Tibial nerve (tissue), 4 donors: ENCODE data around the gene FCSK. TPM values are rescaled to one million over a fixed set of nuclear protein-coding genes. Genes with fewer than 3 reads are reported as not detected.
"Not testable (repeated sequence)": the region's sequence is repeated elsewhere in the genome, so short reads cannot be mapped to it uniquely, and the experiment has no call there.

Source experiments
- DNase-seq, 2 donors: peaks; one replicate each; pipeline ENCODE4 v3.0.0-alpha.2; 2019; ENCODE audit warnings: low spot score in 2 of 2
- H3K27ac ChIP-seq, 4 donors: fragments of 200-600 bp; sonication (generic) in 3 of 4; one replicate each; pipeline ENCODE4 v1.5.1; 2017 to 2019; ENCODE audit warnings: mild to moderate bottlenecking in 1 of 4
- H3K27me3 ChIP-seq, 2 donors: fragments of 200-600 bp; sonication (generic) in 1 of 2; one replicate each; pipeline versions ENCODE4 v1.5.1 to v1.6.0; 2017 to 2019
- H3K36me3 ChIP-seq, 3 donors: fragments of 200-600 bp; sonication (generic); one replicate each; pipeline ENCODE4 v1.5.1; 2018 to 2019
- H3K4me1 ChIP-seq, 4 donors: fragments of 200-600 bp; sonication (generic) in 3 of 4; one replicate each; pipeline ENCODE4 v1.5.1; 2017 to 2019
- H3K4me3 ChIP-seq, 4 donors: fragments of 200-600 bp; sonication (generic) in 3 of 4; one replicate each; pipeline ENCODE4 v1.5.1; 2017 to 2019; ENCODE audit warnings: mild to moderate bottlenecking in 1 of 4, moderate library complexity in 1 of 4
- H3K9me3 ChIP-seq, 4 donors: fragments of 200-600 bp; sonication (generic) in 3 of 4; one replicate each; pipeline ENCODE4 v1.5.1; 2017 to 2019
- EP300 ChIP-seq, 2 donors: sonication (generic); formaldehyde crosslinking; IDR thresholded peaks; one replicate each; pipeline ENCODE4 v1.6.1; 2017; ENCODE audit warnings: antibody characterized with exemption in 2 of 2, mild to moderate bottlenecking in 1 of 2
- POLR2A ChIP-seq, 2 donors: fragments of 450-650 bp; IDR thresholded peaks; one replicate each; pipeline ENCODE4 v1.6.1; 2017; ENCODE audit warnings: antibody characterized with exemption in 2 of 2, mild to moderate bottlenecking in 2 of 2, moderate library complexity in 2 of 2
- WGBS, 2 donors: methylation state at CpG; one replicate each; pipeline ENCODE4 v1.1.5; 2018; 5-methylcytosine and 5-hydroxymethylcytosine counted together
- total RNA-seq, 4 donors: library from RNA; depleted of rRNA; stranded (reverse); fragments of >200 nt; gene quantifications; one replicate each; pipeline ENCODE4 v1.1.0, GENCODE V29; 2016
- TF ChIP-seq, protein P1 (sequence below), 5 experiments: fragments of 200-600 bp in 3 of 5; fragments of 450-650 bp in 2 of 5; sonication (generic) in 3 of 5; IDR thresholded peaks; one replicate each; pipeline ENCODE4 v1.5.1; 2016 to 2019; ENCODE audit warnings: antibody characterized with exemption in 5 of 5, mild to moderate bottlenecking in 3 of 5, moderate library complexity in 2 of 5

Gene FCSK
- 10 to 100 TPM; 21.3 to 53.1 (median 37.9) TPM for total RNA-seq

DNA sequence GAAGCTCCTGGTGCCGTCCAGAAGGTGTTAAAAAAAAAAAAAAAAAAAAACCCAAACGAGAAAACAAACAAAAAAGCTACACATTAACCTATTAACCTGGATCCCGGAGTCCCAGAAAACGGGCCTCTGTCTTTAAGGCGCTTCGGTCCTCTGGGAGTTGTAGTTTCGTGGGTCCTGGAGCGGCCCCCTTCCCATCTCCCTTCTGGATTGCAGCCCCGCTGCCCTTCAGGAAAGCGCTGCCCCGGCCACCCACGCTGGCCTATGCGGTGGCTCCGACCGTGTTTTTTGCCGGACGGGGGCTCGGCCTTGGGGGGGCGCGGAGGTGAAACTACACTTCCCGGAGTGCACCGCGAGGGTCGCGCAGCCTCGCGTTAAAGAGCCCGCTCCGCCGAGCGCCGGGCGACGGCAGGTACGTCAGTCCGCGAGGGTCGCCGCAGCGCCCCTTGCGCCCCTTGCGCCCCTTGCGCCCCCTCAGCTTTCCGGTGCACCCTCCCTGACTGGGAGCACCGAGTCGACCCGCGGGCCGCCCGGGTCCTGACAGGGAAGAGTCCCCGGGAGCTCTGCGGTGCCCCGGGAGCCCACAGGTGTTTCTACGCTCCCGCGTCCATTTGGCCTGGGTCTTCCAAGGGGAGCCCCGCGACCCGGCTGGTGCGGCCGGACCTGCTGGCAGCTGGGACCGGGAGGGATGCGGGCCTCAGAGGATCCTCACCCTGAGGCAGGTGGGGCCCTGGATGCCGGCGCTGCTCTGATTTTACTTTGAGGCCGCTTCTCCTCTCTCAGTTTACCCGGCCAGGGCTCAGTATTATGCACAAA is at the start of gene FCSK:
Gene FCSK (plus strand): TSS at position 374 of the 813 bp plus-strand sequence. CDS start 8,596 bp downstream, outside the sequence.
- H3K9me3 ChIP-seq, result no peaks in the 10 kb centered on the region
- H3K4me3 ChIP-seq, result peak within 1 kb of the TSS; percentile 67 to 96 (median 84)
- H3K27me3 ChIP-seq, result no peaks in the 10 kb centered on the region
- H3K4me1 ChIP-seq, result peaks cover 0 to 27% (median 5%) of the 10 kb centered on the region in 4 donors
- peak in 1 of 2 donors; percentile 53 for DNase-seq
- H3K36me3 ChIP-seq, result no peaks in the 10 kb centered on the region
- H3K27ac ChIP-seq, result peak within 1 kb of the TSS; percentile 89 to 97 (median 93)
- TF ChIP-seq POLR2A (IDR thresholded peaks at IDR 0.05) (no peak), EP300 (IDR thresholded peaks at IDR 0.05) (peak; percentile 18 to 49)
- TF ChIP-seq, protein P1, sequence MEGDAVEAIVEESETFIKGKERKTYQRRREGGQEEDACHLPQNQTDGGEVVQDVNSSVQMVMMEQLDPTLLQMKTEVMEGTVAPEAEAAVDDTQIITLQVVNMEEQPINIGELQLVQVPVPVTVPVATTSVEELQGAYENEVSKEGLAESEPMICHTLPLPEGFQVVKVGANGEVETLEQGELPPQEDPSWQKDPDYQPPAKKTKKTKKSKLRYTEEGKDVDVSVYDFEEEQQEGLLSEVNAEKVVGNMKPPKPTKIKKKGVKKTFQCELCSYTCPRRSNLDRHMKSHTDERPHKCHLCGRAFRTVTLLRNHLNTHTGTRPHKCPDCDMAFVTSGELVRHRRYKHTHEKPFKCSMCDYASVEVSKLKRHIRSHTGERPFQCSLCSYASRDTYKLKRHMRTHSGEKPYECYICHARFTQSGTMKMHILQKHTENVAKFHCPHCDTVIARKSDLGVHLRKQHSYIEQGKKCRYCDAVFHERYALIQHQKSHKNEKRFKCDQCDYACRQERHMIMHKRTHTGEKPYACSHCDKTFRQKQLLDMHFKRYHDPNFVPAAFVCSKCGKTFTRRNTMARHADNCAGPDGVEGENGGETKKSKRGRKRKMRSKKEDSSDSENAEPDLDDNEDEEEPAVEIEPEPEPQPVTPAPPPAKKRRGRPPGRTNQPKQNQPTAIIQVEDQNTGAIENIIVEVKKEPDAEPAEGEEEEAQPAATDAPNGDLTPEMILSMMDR (IDR thresholded peaks at IDR 0.05), result peak in 2 of 5 experiments; percentile 26 to 53
- 0 to 1% methylated on average over 31 to 44 of the region's 67 CpGs for WGBS, 2 donors

DNA sequence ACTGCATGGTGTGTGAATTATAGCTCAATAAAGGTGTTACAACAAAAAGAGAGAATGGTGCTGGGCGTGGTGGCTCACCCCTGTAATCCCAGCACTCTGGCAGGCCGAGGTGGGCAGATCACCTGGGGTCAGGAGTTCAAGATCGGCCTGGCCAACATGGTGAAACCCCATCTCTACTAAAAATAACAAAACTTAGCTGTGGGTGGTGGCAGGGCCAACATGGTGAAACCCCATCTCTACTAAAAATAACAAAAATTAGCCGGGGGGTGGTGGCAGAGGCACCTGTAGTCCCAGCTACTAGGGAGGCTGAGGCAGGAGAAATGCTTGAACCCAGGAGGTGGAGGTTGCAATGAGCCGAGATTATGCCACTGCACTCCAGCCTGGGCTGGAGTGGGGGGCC is 48.3 kb upstream of the FCSK start:
- not testable (repeated sequence) for H3K27me3 ChIP-seq, H3K36me3 ChIP-seq, H3K27ac ChIP-seq, H3K4me3 ChIP-seq, DNase-seq, H3K9me3 ChIP-seq
- H3K4me1 ChIP-seq, result peaks cover 0 to 19% (median 2%) of the 10 kb centered on the region in 4 donors
- WGBS, 2 donors, result 88 to 93% methylated on average over 5 of the region's 5 CpGs

DNA sequence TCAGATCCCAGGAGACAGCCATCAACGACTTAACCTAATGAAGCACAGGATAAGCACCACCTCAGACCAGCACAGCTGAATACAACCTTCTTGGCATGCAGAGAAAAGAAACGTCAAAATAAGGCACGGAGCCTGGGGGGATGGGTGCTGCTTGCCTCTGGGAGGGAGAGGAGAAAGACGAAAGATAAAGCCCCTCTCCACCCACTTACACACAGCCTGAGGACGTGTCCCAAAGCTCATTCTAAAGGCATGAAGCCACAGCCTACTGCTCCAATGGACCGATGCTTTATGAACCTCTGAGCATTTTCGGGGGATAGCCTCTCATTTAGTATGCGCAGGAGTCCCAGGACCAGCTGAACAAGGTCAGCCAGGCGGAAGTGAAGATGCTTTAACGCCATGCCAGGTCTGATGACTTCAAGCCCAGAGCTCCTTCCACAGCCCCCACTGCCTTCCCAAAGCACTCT is 46.6 kb upstream of the FCSK start:
- Histone ChIP-seq H3K27me3 (no peaks in the 10 kb centered on the region), H3K9me3 (no peaks in the 10 kb centered on the region), H3K27ac (no peak overlapping the region), H3K4me3 (no peak overlapping the region), H3K4me1 (peaks cover 0 to 19% (median 2%) of the 10 kb centered on the region in 4 donors), H3K36me3 (peaks cover 0 to 17% (median 0%) of the 10 kb centered on the region in 3 donors)
- no peak for DNase-seq
- no peak for TF ChIP-seq POLR2A (IDR thresholded peaks at IDR 0.05)
- TF ChIP-seq EP300 (IDR thresholded peaks at IDR 0.05), result no peak
- TF ChIP-seq, protein P1 (IDR thresholded peaks at IDR 0.05), result no peak
- 53 to 67% methylated on average over 10 of the region's 10 CpGs for WGBS, 2 donors

DNA sequence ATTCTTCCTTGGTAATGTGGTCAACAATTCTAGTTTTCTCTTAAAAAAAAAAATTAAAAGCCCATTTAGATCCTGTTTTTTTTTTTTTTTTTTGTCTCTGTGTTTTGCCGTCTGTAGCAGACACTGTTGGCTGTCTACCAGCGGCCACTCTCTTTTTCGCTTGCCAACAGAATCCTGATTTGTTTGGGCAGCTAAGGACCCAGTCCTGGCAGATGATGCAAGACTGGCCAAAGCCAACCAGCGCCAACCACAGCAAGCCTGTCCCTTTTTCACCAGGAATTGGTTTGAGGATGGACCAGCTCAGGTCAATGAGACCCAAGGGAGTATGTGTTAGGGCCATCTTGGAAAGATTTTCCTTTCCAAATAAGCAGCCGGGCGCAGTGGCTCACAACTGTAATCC is 43.7 kb upstream of the FCSK start:
- Histone ChIP-seq H3K4me1 (peaks cover 0 to 16% (median 0%) of the 10 kb centered on the region in 4 donors), H3K36me3 (peaks cover 0 to 17% (median 0%) of the 10 kb centered on the region in 3 donors), H3K27me3 (no peaks in the 10 kb centered on the region), H3K4me3 (no peak overlapping the region), H3K27ac (no peak overlapping the region), H3K9me3 (no peaks in the 10 kb centered on the region)
- TF ChIP-seq EP300 (IDR thresholded peaks at IDR 0.05) (no peak), POLR2A (IDR thresholded peaks at IDR 0.05) (no peak)
- TF ChIP-seq, protein P1 (IDR thresholded peaks at IDR 0.05), result no peak
- no peak for DNase-seq
- WGBS, 2 donors, result 54 to 73% methylated on average over 6 of the region's 6 CpGs

DNA sequence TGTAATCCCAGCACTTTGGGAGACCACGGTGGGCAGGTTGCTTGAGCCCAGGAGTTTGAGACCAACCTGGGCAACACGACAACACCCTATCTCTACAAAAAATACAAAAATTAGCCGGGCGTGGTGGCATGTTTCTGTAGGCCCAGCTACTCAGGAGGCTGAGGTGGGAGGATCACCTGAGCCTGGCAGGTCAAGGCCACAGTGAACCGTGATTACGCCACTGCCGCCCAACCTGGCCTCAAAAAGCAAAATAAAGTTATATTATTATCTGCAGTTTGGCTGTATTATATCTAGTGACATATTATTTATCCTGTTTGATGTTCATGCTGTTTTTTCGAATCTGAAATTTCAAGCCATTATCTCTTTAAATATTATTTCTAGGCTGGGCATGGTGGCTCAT is 42.0 kb upstream of the FCSK start:
- WGBS, 2 donors, result 95 to 96% methylated on average over 8 of the region's 8 CpGs
- peaks cover 0 to 18% (median 3%) of the 10 kb centered on the region in 4 donors for H3K4me1 ChIP-seq
- peaks cover 0 to 17% (median 0%) of the 10 kb centered on the region in 3 donors for H3K36me3 ChIP-seq
- H3K4me3 ChIP-seq, result no peak overlapping the region
- H3K27me3 ChIP-seq, result no peaks in the 10 kb centered on the region
- TF ChIP-seq EP300 (IDR thresholded peaks at IDR 0.05) (no peak), POLR2A (IDR thresholded peaks at IDR 0.05) (no peak)
- TF ChIP-seq, protein P1 (IDR thresholded peaks at IDR 0.05), result no peak
- H3K27ac ChIP-seq, result no peak overlapping the region
- DNase-seq, result no peak
- no peaks in the 10 kb centered on the region for H3K9me3 ChIP-seq

DNA sequence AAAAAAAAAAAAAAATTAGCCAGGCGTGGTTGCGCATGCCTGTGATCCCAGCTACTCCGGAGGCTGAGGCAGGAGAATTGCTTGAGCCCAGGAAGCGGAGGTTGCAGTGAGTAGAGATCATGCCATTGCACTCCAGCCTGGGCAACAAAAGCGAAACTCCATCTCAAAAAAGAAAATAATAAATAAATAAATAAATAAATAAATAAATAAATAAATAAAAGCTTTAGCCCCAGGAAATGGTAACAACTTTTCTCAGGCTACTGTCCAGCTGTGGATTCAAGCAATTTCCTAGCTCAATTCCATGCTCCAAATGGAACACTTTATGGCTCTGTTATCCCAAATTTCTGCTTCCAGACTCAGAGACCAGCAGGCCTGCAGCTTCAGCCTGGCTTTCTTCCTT is 40.8 kb upstream of the FCSK start:
- H3K9me3 ChIP-seq, H3K27me3 ChIP-seq, H3K27ac ChIP-seq, H3K4me3 ChIP-seq, DNase-seq: not testable (repeated sequence)
- peaks cover 0 to 19% (median 11%) of the 10 kb centered on the region in 4 donors for H3K4me1 ChIP-seq
- peaks cover 0 to 17% (median 0%) of the 10 kb centered on the region in 3 donors for H3K36me3 ChIP-seq
- 96 to 97% methylated on average over 5 of the region's 5 CpGs for WGBS, 2 donors
